ENCODE measurements around the gene PPP2R3A.
"Not testable (repeated sequence)": the region's sequence is repeated elsewhere in the genome, so short reads cannot be mapped to it uniquely, and the experiment has no call there.

The PPP2R3A gene

GRCh38 chr3:136141891-136142290, 176.4 kb downstream of the PPP2R3A start:
- H4K20me1 ChIP-seq (ENCODE audit: insufficient read depth, low read length), result peaks cover 5% of the 10 kb centered on the region; the same call in 1 of the 2 replicates
- TF ChIP-seq EZH2 (IDR thresholded peaks at IDR 0.05; ENCODE audit: borderline replicate concordance, low read length), result no peak
- TF ChIP-seq CTCF (IDR thresholded peaks at IDR 0.05; ENCODE audit: low read length), result no peak
- no peaks in the 10 kb centered on the region for H3K9me2 ChIP-seq (ENCODE audit: low read depth, low read length)
- H3K4me2 ChIP-seq (ENCODE audit: low read length), result no peak overlapping the region
- no peak overlapping the region for H2AFZ ChIP-seq (ENCODE audit: low read length)
- no peak overlapping the region for H3K9ac ChIP-seq (ENCODE audit: low read length)
- no peak overlapping the region for H3K4me3 ChIP-seq (ENCODE audit: low read depth, low read length, poor library complexity, severe bottlenecking)
- peaks cover 1% of the 10 kb centered on the region for H3K36me3 ChIP-seq (ENCODE audit: insufficient read depth, low read length)
- H3F3A ChIP-seq (ENCODE audit: insufficient read depth, low read length), result peaks cover 7% of the 10 kb centered on the region; the same call in 1 of the 2 replicates
- no peaks in the 10 kb centered on the region for H3K79me2 ChIP-seq (ENCODE audit: insufficient read depth, low read length)
- peaks cover under 1% of the 10 kb centered on the region for H3K4me1 ChIP-seq (ENCODE audit: insufficient read depth, low read length, severe bottlenecking)
- H3K27me3 ChIP-seq (ENCODE audit: insufficient read depth, low read length), result no peaks in the 10 kb centered on the region
- no peaks in the 10 kb centered on the region for H3K9me3 ChIP-seq (ENCODE audit: low read length)
- no peak overlapping the region for H3K27ac ChIP-seq (ENCODE audit: low read depth, low read length, poor library complexity, severe bottlenecking)

- Histone ChIP-seq H2AFZ (ENCODE audit: low read length) (no peak overlapping the region), H3K4me1 (ENCODE audit: insufficient read depth, low read length, severe bottlenecking) (no peaks in the 10 kb centered on the region), H3K36me3 (ENCODE audit: insufficient read depth, low read length) (peaks cover 8% of the 10 kb centered on the region), H4K20me1 (ENCODE audit: insufficient read depth, low read length) (peaks cover 5% of the 10 kb centered on the region; the same call in 1 of the 2 replicates), H3K4me2 (ENCODE audit: low read length) (no peak overlapping the region), H3K27me3 (ENCODE audit: insufficient read depth, low read length) (no peaks in the 10 kb centered on the region), H3K9ac (ENCODE audit: low read length) (no peak overlapping the region), H3K79me2 (ENCODE audit: insufficient read depth, low read length) (no peaks in the 10 kb centered on the region; the same call in 1 of the 2 replicates), H3K9me2 (ENCODE audit: low read depth, low read length) (no peaks in the 10 kb centered on the region), H3K4me3 (ENCODE audit: low read depth, low read length, poor library complexity, severe bottlenecking) (no peak overlapping the region), H3F3A (ENCODE audit: insufficient read depth, low read length) (peaks cover 7% of the 10 kb centered on the region; the same call in 1 of the 2 replicates), H3K27ac (ENCODE audit: low read depth, low read length, poor library complexity, severe bottlenecking) (no peak overlapping the region), H3K9me3 (ENCODE audit: low read length) (no peaks in the 10 kb centered on the region)
- no peak for TF ChIP-seq CTCF (IDR thresholded peaks at IDR 0.05; ENCODE audit: low read length)
- no peak for TF ChIP-seq EZH2 (IDR thresholded peaks at IDR 0.05; ENCODE audit: borderline replicate concordance, low read length)
Observed at GRCh38 chr3:136142592-136142991, 177.1 kb downstream of the PPP2R3A start.

DNA sequence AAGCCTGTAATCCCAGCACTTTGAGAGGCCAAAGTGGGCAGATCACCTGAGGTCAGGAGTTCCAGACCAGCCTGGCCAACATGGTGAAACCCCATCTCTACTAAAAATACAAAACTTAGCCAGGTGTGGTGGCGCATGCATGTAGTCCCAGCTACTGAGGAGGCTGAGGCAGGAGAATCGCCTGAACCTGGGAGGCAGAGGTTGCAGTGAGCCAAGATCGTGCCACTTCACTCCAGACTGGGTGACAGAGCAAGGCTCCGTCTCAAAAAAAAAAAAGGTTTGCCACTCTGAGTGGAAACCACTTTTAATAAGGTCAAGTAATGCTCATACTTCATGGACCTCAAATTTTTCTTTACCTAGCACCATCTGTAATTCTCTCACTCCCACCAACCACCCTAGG, 178.9 kb downstream of the PPP2R3A start:
- not testable (repeated sequence) for H3K9me2 ChIP-seq (ENCODE audit: low read depth, low read length); H3K9ac ChIP-seq (ENCODE audit: low read length); H3K27me3 ChIP-seq (ENCODE audit: insufficient read depth, low read length); H3K27ac ChIP-seq (ENCODE audit: low read depth, low read length, poor library complexity, severe bottlenecking); H2AFZ ChIP-seq (ENCODE audit: low read length); H3K9me3 ChIP-seq (ENCODE audit: low read length); H3F3A ChIP-seq (ENCODE audit: insufficient read depth, low read length); H3K4me1 ChIP-seq (ENCODE audit: insufficient read depth, low read length, severe bottlenecking); H3K79me2 ChIP-seq (ENCODE audit: insufficient read depth, low read length); H3K4me2 ChIP-seq (ENCODE audit: low read length); H3K4me3 ChIP-seq (ENCODE audit: low read depth, low read length, poor library complexity, severe bottlenecking)
- Histone ChIP-seq H4K20me1 (ENCODE audit: insufficient read depth, low read length) (peaks cover 11% of the 10 kb centered on the region; the same call in 1 of the 2 replicates), H3K36me3 (ENCODE audit: insufficient read depth, low read length) (peaks cover 24% of the 10 kb centered on the region)

DNA sequence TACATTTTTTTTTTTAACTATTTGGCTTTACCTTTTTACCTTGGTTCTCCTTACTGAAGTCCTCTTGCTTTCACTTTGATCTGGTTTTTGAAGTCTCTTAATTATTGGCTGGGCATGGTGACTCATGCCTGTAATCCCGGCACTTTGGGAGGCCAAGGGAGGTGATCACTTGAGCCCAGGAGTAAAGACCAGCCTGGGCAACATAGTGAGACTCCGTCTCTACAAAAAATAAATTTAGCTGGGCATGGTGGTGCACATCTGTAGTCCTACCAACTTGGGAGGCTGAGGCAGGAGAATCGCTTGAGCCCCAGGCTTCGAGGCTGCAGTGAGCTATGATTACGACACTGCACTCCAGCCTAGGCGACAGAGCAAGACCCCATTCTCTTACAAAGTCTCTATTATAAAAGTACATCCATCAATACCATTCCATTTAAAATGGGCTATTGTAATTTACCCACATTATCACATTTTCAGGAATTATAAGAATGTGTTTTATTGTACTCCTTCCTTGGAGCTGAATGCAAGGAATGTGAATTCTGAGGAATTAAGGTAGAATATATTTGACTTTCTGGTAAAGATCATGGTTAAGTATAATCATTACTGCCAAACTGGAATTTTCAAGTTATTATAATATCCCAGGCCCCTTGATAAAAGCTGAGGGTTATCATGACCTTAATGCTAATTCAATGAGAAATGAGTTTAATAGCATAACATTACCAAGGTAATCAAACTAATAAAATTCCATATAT, 181.6 kb downstream of the PPP2R3A start:
- TF ChIP-seq EZH2 (IDR thresholded peaks at IDR 0.05; ENCODE audit: borderline replicate concordance, low read length), result no peak
- TF ChIP-seq CTCF (IDR thresholded peaks at IDR 0.05; ENCODE audit: low read length), result no peak
- Histone ChIP-seq H3K9ac (ENCODE audit: low read length) (no peak overlapping the region), H2AFZ (ENCODE audit: low read length) (no peak overlapping the region), H3K36me3 (ENCODE audit: insufficient read depth, low read length) (peaks cover 50% of the 10 kb centered on the region), H3F3A (ENCODE audit: insufficient read depth, low read length) (no peaks in the 10 kb centered on the region), H3K4me1 (ENCODE audit: insufficient read depth, low read length, severe bottlenecking) (no peaks in the 10 kb centered on the region), H3K27ac (ENCODE audit: low read depth, low read length, poor library complexity, severe bottlenecking) (no peak overlapping the region), H3K27me3 (ENCODE audit: insufficient read depth, low read length) (no peaks in the 10 kb centered on the region), H3K9me2 (ENCODE audit: low read depth, low read length) (no peaks in the 10 kb centered on the region), H3K4me3 (ENCODE audit: low read depth, low read length, poor library complexity, severe bottlenecking) (no peak overlapping the region), H3K9me3 (ENCODE audit: low read length) (no peaks in the 10 kb centered on the region), H3K79me2 (ENCODE audit: insufficient read depth, low read length) (peaks cover 36% of the 10 kb centered on the region), H4K20me1 (ENCODE audit: insufficient read depth, low read length) (peaks cover 15% of the 10 kb centered on the region; the same call in 1 of the 2 replicates), H3K4me2 (ENCODE audit: low read length) (no peak overlapping the region)
